ENCODE results near the gene PLCD3.
A peak's percentile ranks its signal among the peaks of the same experiment; 100 is the strongest.
"Not testable (repeated sequence)": the region's sequence is repeated elsewhere in the genome, so short reads cannot be mapped to it uniquely, and the experiment has no call there.

PLCD3 gene

DNA sequence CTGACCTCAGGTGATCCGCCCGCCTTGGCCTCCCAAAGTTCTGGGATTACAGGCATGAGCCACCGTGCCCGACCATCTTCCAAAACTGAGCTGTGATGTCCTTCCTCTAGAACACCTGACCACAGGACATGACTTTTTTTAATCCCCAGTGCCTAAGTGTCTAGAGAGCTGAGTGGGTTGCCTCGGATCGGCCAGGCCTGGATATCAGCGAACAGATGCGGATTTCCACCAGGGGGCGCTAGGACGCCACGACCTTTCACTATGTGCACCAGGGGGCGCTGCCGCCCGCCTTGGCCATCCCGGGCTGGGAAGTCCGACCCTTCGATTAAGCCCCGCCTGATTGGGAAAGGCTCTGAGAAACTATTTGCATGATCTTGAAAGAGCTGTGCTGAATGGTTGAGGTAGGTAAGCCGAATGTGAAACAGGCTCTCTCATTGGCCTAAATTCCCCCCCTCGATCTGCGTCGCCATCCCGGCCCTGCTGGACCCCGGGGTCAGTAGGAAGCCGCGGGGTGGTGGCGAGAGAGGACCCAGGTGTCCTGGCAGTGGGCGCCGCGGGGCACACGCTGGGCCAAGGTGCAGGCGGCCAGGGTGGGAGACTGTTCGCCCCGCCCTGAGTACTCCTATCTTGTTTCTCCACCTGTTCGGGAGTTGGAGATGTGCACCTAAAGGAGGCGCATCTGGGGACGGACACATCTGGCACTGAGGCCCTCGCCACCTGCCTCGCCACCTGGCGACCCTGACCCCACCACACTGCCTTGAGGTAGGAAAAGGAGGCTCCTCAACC, 3.1 kb upstream of the PLCD3 start, which contains the start of gene ACBD4:
Gene ACBD4 (plus strand): TSS at position 496 of the 786 bp plus-strand sequence. CDS start 458 bp downstream, outside the sequence.
- DNase-seq (ENCODE audit: low read depth, low spot score) = peak; percentile 93

DNA sequence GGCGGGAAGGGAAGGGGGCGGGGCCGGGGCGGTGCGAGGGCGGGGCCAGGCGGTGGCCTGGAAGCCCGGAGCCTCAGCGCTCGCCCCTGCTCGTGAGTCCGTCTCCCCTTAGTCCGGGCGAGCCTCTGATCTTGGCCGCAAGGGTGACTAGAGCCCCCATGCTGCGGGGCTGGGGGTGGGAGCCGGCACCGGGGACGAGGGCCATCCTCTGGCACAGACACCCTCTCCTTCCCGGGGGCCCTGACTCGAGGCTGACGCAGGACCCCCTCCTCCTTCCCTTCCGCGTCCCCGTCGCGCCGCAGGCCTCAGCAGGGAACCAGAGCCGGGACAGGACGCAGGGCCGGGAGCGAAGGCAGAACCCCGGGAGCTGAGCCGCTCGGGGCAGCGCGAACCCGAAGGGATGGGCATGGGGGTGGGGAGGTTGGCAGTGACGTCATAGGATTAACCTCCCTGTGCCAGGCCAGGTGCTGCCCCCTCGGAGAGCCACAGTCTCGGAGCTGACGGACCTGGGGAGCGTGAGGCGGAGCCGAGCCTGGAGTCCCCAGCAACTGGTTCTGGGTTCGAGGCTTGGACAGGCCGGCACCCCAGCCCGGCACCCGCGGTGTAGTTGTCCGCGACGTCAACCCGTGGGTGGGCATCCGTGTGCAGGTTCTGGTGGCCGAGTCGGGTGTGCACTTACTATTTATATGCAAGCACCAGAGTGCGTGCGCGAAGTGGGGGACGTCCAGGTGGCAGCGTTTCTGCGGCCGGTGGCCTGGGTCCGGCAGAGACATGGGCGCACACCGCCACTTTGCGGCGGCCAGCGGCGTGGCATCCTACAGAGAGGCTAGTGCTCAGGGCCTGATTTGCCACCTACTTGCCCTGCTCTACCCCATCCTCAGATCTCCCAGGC, 503 bp upstream of the PLCD3 start:
- no peak for DNase-seq (ENCODE audit: low read depth, low spot score)

DNA sequence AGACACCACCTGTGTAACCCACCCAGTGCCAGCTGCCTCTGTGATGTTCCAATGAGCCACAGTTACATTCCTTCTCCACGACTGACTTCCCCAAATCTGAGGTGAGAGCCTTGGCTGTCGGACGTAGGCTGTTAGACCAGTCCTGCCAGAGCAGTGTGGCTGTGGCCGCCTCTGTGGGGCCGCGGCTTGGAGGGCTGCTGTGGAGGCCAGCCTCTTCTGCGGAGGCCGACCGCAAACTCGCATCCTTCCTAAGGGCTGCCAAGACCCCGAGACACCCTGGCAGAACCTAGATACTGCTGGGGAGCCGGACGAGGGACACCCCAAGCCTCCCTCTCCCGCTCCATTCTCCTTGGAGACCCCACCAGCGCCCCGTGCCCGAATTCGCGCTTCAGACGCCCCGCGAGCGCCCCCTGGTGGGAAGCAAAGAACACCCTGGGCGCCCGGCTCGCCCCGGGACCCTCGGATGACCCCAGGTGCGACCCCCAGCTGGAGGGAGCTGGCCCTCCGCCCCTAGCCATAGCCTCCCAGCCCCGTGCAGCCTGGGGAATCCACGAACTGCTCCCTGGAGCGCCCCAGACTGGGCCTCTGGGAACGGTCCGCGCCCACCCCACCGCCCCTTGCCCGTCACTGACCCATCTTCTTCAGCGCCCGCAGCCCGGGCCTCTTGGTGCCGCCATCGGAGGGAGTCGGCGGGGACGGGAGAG, 547 bp downstream of the PLCD3 start:
- no peak for DNase-seq (ENCODE audit: low read depth, low spot score)

DNA sequence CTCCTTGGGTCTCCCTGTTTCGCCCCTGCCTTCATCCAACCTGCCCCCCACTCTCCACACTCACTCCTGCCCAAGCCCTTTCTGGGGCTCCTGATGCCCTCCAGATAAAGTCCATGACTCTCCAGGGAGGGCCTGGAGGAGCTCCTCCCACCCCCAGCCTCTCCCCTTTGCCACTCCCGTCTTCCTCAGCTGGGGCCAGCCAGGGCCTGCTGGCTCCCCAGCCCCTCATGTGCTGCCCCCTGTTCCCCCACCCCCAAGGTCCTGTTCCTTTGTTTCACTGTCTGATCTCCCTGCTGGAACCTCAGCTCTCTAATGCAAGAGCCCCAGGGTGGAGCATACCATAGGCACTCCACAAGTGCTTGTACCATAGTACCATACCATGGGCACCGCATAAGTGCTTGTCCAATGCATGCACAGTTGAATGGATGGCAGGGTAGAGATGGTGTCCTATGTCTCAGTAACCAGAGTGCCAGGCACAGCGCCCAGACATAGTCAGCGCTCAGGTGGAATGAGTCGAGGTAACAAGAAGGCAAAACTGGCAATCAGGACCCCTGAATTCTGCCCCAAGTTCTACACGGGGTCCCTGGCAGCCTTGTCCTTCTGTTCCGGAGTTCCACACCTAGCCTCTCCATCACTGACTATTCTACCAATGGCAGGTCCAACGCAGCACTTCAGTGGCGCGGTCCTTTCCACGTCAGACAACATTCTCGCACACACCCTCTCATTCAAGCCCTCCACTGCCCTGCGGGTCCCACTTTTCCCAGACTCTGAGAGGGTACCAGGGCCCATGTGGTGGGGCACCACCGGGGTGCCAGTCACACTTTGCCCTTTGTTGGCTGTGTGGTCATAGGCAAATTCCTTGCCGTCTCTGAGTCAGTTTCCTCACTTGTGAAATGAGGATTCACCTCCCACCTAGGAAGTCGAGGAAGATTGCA, 1.4 kb downstream of the PLCD3 start:
- DNase-seq (ENCODE audit: low read depth, low spot score) = no peak

DNA sequence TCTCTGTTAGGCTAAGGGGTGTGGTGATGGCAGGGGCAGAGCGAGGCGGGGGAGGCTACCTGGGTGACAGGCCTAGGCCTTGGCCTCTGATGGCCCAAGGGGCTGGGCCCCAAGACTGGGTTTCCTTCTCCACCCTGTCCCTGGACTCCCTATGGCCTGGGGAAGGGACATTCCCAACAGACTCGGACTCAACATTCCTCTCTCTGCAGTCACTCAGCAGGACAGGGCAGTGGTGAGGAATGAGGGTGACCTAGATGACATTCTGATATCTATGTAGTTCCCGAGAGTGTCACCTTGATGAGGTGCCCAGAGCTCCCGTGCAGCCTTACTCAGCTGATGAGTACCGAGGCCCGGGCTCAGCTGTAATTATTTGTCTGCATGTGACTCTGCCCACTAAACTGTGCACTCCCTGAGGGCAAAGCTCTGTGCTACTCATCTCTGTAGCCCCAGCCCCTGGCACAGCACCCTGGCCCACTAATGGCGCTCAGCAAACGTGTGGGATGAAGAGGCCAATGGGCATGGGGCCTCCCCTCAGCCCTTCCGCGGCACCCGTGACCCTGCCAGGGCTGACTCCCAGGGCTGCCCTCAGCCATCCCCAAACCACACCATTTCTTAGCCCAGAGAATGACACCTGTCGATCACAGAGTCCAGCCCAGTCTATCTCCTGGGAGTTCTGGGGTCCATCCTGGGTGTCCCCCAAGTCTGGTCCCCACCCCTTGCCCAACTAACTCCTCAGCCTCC, 2.2 kb downstream of the PLCD3 start:
- no peak for DNase-seq (ENCODE audit: low read depth, low spot score)

DNA sequence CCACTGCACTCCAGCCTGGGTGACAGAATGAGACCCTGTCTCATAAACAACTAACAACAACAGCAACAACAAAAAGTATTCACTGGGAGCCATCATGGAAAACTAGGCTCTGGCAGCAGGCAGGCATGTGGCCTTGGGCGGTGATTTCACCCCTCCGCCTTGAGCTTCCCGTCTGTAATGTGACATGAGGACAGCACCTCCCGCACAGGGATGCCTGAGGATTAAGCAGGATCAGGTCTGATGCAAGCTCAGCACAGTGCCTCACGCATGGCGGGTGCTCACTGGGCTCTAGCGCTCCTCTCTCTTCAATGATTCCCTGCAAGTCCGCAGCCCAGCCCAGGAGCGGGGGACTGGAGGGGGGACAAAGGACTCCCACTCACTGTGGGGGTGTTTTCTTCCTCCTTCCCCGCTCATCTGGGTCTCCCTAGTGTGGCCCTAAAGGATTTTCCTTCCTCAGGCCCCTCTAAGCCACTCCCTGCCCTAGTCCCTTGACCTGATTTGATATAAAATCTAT, 2.8 kb downstream of the PLCD3 start:
- no peak for DNase-seq (ENCODE audit: low read depth, low spot score)

DNA sequence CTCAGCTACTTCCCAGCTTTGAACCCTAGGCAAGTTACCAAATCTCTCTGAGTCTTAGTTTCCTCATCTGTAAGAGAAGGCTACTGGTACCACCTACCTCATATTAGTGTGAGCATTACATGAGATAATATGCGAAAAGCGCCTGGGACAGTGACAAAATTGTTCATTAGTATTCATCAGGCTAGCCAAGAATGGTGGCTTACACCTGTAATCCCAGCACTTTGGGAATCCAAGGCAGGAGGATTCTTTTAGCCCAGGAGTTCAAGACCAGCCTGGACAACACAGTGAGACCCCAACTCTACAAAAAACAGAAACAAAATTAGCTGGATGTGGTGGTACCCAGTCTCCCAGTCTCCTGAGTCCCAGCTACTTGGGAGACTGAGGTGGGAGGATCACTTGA, 3.3 kb downstream of the PLCD3 start:
- no peak for DNase-seq (ENCODE audit: low read depth, low spot score)

DNA sequence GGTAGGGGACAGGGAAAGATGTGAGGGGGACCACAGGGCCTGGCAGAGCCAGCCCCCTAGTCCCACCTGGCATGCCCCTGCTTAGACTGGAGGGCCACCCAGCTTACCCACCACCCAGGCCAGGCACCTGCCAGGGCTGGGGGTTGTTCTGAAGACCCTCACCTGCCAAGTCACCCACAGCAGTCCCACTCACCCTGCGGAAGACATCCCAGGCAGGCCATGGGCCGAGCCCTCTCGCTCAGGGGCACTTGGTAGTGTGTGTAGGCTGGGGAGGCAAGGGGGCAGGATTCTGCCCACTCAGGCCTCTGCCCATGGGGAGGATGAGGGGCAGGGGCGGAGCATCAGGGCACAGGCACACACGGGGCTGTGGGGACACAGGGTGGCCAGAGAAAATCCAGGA, 4.0 kb downstream of the PLCD3 start:
- no peak for DNase-seq (ENCODE audit: low read depth, low spot score)

DNA sequence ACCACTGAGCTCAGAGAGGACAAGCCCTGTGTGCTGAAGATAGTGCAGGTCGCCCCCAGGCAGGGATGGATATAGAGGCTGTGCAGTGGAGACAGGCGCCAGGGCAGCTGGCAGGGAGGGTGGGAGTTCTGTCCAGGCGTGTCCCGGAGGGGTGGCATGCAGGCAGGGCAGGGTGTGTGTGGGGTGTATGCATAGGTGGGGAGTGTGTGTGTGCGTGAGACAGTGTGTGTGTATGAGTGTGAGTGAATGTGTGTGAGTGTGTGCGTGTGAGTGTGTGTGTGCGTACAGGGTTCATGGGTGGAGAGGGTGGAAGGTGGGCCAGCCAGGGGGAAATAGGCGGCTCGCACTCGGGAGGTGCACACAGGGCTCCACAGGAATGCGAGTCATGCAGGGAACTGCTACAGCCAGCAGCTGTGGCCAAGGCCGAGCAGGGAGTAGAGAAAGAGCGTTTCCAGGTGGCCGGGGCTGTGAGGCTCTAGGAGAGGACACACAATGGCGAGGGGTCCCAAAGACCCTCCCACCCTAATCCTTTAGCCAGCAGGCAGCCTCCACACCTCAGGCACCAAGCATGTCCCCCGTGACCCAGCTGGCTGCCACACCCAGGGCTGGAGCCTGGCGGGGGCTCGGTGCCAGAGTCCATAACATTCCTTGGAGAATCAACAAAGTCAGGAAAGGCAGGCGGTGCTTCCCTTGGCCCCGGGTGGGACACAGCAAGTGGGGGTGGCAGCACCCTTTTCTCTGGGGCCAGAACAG, 4.6 kb downstream of the PLCD3 start:
- DNase-seq (ENCODE audit: low read depth, low spot score) = no peak

DNA sequence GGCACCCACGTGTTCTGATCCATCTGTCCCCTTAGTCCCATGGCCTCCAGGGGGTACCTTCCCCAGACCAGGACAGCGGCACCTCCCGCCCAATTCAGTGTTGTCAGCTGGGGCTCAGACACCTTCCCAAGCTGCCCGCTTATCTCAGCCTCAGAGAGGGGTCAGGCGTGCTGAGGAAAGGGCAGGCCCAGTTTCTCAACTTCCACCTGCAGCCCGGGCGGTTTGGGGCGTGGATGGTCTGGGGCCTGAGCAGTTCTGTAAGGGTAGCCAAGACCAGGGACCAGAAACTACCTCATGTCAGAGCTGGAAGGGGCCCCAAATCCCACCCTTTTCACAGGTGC, 5.1 kb downstream of the PLCD3 start:
- DNase-seq (ENCODE audit: low read depth, low spot score) = no peak

DNA sequence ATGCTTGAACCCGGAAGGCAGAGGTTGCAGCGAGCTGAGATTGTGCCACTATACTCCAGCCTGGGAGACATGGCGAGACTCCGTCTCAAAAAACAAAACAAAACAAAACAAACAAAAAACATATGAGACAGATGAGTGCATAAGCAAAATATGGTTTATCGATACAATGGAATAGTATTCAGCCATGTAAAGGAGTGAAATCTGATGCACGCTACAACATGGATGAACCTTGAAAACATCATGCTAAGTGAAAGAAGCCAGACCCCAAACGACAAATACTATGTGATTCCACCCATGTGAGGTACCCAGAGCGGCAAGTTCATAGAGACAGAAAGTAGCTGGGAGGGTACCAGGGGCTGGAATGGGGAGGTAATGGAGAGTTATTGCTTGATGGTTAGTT, 6.8 kb downstream of the PLCD3 start:
- DNase-seq (ENCODE audit: low read depth, low spot score) = no peak

DNA sequence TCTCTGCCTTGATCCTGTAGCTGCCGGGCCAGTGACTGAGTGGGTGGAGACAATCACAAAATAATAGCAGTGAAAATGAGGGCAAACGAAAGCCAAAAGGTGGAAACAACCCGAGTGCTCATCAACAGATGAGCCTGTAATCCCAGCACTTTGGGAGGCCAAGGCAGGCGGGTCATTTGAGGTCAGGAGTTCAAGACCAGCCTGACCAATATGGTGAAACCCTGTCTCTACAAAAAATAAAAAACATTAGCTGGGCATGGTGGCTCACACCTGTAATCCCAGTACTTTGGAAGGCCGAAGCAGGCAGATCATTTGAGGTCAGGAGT, 7.6 kb downstream of the PLCD3 start:
- DNase-seq (ENCODE audit: low read depth, low spot score) = not testable (repeated sequence)

DNA sequence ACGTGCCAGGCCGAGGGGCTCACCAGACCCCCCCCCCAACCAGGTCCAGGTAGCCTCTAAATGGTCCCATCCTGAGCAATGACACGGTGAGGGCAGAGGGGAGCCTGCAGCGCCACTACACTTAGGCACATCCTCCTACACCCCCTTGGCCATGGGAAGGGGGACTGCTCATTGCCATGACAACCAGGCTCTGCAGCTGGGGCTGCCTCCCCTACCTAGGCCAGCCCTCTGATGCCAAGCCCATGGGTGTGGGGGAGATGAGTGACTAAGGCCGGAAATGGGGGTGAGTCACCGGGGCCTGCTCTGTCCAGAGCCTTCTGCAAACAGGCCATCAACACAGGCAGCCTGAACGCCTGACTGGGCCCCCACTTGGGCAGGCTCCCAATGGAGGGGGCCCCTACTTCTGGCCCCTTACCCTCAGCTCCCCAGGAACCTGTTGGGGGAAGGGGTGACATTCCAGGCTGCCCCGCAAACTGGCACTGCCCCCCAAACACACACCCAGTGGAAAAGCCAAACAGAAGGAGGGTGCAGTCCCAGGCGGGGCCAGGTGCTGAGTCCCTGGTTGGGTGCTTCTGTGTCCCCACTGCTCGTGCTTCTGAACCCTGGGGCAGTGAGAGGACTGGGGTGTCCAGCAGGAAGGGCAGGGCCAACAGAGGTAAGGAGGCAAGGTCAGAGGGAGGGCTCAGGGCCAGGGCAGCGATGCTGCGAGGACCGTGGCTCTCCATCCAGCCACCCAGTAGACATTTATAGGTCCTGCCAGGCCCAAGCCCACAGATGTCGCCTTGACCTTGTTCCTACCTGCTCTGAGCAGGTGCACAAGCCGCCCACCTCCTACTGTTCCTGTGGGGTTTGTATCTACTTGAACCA, 8.2 kb downstream of the PLCD3 start:
- no peak for DNase-seq (ENCODE audit: low read depth, low spot score)

DNA sequence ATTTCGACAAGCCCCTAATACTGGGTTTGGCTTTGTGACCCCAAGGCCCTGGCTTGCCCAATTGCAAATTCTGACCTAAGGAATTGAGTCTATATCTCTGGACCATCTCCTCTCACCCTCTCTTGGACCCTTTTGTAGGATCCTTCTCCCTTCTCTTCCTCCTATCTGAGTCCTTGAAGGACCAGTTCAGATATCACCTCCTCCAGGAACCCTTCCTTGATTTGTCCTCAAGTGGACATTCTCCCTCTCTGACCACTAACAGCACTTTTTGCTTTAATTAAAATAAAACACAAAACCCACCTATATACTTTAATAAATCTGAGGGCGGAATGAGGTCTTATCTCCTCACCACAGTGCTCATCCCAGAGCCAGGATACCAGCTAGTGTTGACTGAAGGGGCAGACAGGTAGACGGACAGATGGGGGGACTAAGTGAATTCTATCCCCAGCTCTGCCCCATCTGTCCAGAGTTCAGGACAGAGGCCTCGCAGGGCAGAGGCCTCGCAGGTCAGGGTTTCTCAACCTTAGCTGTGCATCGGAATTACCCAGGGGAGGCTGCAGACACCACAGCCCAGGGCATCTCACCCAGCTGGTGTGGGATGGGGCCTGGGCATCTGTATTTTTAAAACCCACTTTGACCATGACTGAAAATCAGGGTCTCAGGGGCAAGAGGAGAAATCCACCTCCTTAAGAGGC, 9.1 kb downstream of the PLCD3 start:
- no peak for DNase-seq (ENCODE audit: low read depth, low spot score)

DNA sequence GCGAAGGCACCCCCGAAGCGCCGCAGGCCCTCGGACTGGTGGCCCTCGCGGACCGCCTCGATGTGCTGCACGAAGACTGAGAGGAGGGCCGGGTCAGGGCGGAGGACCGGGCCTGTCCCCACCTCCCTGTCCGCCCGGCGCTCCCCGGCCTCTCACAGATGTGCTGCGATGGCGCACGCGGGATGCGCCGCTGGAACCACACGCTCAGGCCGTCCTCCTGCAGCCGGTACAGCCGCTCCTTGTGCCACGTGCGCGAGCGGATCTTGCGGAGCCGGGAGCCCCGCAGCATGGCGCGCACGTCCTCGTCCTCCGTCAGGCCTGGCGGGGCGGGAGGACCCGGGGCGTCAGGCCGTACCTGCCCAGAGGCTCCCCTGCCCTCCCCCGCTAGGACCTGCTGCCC, 11.3 kb downstream of the PLCD3 start:
- DNase-seq (ENCODE audit: low read depth, low spot score) = no peak

DNA sequence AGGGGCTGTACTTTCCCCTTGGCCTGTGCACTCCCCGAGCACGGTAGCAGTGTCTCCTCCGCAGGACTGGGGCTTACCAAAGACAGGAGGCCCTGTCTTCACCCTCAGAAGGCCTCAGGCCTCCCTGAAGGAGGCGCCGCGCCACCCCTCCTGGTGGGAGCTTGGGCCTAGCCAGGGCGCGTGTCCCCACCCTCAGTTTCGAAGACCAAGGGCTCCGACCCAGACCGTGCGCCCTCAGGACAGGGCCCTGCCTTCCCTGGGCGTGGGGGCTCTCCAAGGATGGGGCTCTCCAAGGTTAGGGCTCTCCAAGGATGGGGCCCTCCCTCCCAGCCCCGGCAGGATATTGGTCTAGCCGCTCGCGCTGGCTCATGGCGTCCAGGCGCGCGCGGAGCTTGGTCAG, 11.8 kb downstream of the PLCD3 start:
- DNase-seq (ENCODE audit: low read depth, low spot score) = no peak

DNA sequence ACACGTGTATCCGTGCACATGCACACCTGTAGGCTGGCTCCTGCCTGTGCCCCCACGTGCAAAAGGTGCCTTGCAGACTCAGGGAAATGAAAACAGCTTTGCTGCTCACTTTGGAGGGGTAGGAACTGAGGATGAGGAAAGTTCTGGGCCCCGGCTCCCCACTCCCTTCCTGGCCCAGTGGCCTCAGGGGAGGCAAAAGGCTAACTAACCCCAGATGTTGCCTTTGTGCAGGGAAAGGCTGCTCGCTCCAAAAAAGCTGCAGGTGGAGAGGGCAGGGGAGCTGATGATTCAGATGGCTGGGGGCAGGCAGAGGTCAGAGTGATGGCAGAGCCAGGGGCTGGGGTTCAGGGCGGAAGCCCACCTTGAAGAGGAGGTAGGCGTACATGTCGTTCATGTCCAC, 12.4 kb downstream of the PLCD3 start:
- DNase-seq (ENCODE audit: low read depth, low spot score) = no peak

DNA sequence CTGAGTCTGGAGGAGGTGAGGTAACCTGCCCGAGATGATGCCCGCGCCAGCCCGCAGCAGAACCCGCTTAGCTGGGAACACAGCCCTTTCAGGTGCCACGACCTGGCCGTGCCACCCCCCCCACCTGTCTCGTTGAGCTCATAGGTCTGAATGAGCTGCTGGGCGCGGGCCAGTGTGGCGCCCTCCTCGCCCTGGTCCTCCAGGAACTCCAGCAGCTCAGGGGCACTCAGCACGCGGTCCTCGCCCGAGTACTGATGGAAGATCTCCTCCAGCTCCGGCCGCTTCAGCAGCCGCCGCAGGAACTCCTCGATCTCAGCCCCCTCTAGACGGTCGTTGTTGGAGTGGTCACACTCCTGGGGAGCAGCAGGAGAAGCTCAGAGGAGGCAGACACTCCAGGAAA, 13.6 kb downstream of the PLCD3 start:
- DNase-seq (ENCODE audit: low read depth, low spot score) = no peak

All from activated naive CD8-positive, alpha-beta T cell treated with anti-CD3 and anti-CD28 coated beads, Interleukin-2, amount 50 U/mL, for 16 hours (primary cell).